ENCODE data around the gene CNTN4. TPM values are rescaled to one million over a fixed set of nuclear protein-coding genes. Genes with fewer than 3 reads are reported as not detected.

CNTN4 gene
- total RNA-seq, 6 experiments from 2014 or later: 1.5 to 3.9 (median 1.7) TPM

DNA sequence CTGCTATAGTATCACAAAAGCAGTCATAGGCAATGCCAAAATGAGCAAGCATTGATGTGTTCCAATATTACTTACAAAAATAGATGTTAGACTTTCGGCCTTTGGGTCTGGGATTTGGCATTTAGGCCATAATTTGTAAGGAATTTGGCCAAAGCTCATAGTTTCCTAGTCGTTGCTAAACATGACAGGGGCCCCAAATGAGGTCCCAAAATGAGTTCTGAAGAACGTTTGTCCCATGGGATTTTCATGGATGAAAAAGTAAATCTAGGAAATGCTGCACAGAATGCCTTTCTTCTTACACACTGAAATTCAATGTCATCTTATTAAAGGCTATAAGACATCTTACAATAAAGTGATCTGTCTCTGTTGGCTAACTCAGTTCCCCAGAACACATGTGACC lies 456.0 kb downstream of the CNTN4 start:
- intact Hi-C loops (cut with DNase I): no loop called here
- ATAC-seq (no peak), DNase-seq (no peak)
- Histone ChIP-seq H3K4me3 (no peak overlapping the region), H3K36me3 (no peaks in the 10 kb centered on the region), H3K27me3 (no peaks in the 10 kb centered on the region), H3K9me3 (no peaks in the 10 kb centered on the region), H3K27ac (no peak overlapping the region), H3K4me1 (no peaks in the 10 kb centered on the region)
- no peak for TF ChIP-seq POLR2A (IDR thresholded peaks at IDR 0.05)
- TF ChIP-seq CTCF (IDR thresholded peaks at IDR 0.05): no peak
- WGBS (ENCODE audit: insufficient coverage, low coverage, low lambda C conversion rate, missing lambda C conversion rate): 20% methylated on average over 3 of the region's 3 CpGs

DNA sequence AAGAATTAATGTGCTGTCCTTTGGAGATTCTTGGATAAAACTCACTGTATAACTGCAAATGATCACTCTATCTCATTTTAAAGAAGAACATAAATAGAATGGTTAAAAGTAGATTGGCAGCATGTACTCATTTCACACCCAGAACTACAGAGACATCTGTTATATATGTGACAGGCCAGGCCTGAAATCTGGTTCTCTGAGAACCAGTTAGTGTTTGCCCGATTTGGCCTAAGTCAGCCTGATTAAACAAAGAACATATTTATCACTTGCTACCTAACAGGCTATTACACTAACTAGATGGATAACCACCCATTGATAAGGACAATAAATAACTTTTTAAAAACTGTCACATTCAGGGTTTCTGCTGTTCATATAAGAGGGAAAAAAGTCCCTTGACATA lies 460.1 kb downstream of the CNTN4 start:
- Histone ChIP-seq H3K9me3 (no peaks in the 10 kb centered on the region), H3K4me3 (no peak overlapping the region), H3K27ac (no peak overlapping the region), H3K27me3 (no peaks in the 10 kb centered on the region), H3K36me3 (no peaks in the 10 kb centered on the region), H3K4me1 (no peaks in the 10 kb centered on the region)
- TF ChIP-seq POLR2A (IDR thresholded peaks at IDR 0.05) (no peak), CTCF (IDR thresholded peaks at IDR 0.05) (no peak)
- intact Hi-C loops (cut with DNase I): no loop called here
- 33% methylated on average over 1 of the region's 1 CpG for WGBS (ENCODE audit: insufficient coverage, low coverage, low lambda C conversion rate, missing lambda C conversion rate)
- DNase-seq (no peak), ATAC-seq (no peak)

- intact Hi-C loops (cut with DNase I): no loop called here
- DNase-seq (no peak), ATAC-seq (no peak)
- Histone ChIP-seq H3K27me3 (no peaks in the 10 kb centered on the region), H3K36me3 (no peaks in the 10 kb centered on the region), H3K27ac (no peak overlapping the region), H3K4me3 (no peak overlapping the region), H3K9me3 (no peaks in the 10 kb centered on the region), H3K4me1 (no peaks in the 10 kb centered on the region)
- no peak for TF ChIP-seq POLR2A (IDR thresholded peaks at IDR 0.05)
- no peak for TF ChIP-seq CTCF (IDR thresholded peaks at IDR 0.05)
- WGBS (ENCODE audit: insufficient coverage, low coverage, low lambda C conversion rate, missing lambda C conversion rate): 71% methylated on average over 3 of the region's 3 CpGs
These were observed 468.8 kb downstream of the CNTN4 start for GRCh38 chr3:2567451-2567850.

DNA sequence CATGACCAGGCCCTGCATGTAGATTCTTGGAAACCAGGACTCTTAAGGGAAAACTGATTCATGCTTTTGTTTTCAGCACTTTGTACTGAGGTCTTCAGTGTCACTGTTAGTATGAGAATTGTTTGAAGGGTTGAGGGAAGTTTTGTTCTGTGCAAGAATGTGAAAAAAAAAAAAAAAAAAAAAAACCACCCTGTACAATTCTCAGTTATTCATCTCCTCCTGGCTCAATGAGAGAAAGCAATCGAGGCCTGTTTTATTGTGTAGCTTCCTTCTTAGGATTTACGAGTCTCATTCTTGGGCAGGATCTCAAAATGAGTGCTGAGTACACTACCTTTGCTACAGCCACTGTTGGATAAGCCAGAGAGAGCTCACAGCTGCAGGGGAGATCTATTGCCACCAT lies 469.5 kb downstream of the CNTN4 start:
- WGBS (ENCODE audit: insufficient coverage, low coverage, low lambda C conversion rate, missing lambda C conversion rate): 61% methylated on average over 2 of the region's 2 CpGs

More for the DNA sequence above, 469.5 kb downstream of the CNTN4 start:
- H3K9me3 ChIP-seq: no peaks in the 10 kb centered on the region
- DNase-seq: no peak
- no peak overlapping the region for H3K27ac ChIP-seq
- H3K36me3 ChIP-seq: no peaks in the 10 kb centered on the region
- H3K4me3 ChIP-seq: no peak overlapping the region
- H3K27me3 ChIP-seq: no peaks in the 10 kb centered on the region
- no peaks in the 10 kb centered on the region for H3K4me1 ChIP-seq
- TF ChIP-seq CTCF (IDR thresholded peaks at IDR 0.05): no peak
- TF ChIP-seq POLR2A (IDR thresholded peaks at IDR 0.05): no peak
- intact Hi-C loops (cut with DNase I): no loop called here
- ATAC-seq: no peak

Data from right lobe of liver (tissue), 6 donors.